HG02798 (cell line): Measurements from ENCODE around the gene CENPA.
A peak's percentile ranks its signal among the peaks of the same experiment; 100 is the strongest.
"Not testable (repeated sequence)": the region's sequence is repeated elsewhere in the genome, so short reads cannot be mapped to it uniquely, and the experiment has no call there.

ENCODE experiments used
- ATAC-seq: cut with Tn5 transposase; IDR thresholded peaks from one replicate; pipeline ENCODE4 v1.9.1; 2021; ENCODE audit warnings: mild to moderate bottlenecking; ENCODE audit not compliant: unreplicated experiment, poor library complexity

Gene CENPA

DNA sequence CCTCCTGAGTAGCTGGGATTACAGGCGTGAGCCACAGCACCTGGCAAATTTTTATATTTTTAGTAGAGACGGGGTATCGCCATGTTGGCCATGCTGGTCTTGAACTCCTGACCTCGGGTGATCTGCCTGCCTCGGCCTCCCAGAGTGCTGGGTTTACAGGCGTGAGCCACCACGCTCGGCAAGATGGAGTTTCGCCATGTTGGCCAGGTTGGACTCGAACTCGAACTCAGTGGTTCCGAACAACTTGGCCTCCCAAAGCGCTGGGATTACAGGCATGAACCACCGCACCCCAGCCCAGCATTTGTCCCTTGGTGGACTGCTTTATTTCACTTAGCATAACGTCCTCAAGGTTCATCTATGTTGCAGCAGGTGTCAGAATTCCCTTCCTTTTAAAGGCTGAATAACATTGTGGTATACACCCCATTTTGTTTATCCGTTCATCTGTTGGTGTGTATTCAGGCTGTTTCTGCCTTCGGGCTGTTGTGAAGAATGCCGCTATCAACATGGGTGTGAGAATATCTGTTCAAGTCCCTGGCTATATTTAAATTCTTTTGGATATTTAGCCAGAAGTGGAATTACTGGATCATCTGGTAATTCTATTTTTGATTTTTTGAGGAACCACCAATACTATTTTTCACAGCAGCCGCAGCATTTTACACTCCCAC, 1.2 kb upstream of the CENPA start:
- no peak for ATAC-seq

GRCh38 chr2:26786207-26787028, 562 bp downstream of the CENPA start:
- ATAC-seq = peak; percentile 8

DNA sequence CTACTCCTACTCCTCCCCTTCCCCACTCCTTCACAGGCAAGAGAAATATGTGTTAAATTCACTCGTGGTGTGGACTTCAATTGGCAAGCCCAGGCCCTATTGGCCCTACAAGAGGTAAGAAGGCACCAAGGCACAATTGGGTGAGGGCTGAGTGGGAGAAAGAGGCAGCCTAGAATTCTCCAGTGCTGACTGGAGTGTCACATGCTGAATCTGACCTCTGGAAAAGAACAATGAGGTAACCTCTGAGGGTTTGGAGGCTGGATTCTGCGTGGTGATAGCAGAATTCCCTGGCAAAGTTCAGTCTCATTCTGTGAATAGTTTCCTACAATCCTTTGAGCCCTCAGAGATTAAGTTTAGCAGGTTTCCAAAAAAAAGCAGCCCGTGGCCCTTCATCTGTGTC, 6.9 kb downstream of the CENPA start:
- no peak for ATAC-seq

DNA sequence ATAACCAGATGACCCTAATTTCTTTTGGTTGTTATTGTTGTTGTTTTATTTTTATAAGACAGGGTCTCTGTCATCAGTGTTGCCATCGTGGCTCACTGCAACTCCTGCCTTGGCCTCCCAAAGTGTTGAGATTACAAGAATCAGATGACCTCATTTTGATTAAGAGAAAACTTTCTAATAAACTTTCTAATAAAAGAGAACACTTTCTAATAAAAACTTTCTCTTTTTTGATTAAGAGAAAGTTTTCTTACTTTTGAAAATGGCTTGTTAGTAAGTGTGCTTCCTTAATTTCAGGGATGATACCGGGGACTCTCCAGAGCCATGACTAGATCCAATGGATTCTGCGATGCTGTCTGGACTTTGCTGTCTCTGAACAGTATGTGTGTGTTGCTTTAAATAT, 7.7 kb downstream of the CENPA start:
- no peak for ATAC-seq

DNA sequence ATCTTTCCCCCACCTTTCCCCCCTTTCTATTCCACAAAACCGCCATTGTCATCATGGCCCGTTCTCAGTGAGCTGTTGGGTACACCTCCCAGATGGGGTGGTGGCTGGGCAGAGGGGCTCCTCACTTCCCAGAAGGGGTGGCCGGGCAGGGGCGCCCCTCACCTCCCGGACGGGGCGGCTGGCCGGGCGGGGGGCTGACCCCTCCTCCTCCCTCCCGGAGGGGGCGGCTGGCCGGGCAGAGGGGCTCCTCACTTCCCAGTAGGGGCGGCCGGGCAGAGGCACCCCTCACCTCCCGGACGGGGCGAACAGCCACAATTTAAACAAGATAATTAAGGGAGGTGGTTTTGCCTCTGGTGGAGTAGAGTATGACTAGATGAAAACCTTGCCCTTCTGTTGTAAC, 9.3 kb downstream of the CENPA start:
- not testable (repeated sequence) for ATAC-seq

- ATAC-seq = no peak
Measured at GRCh38 chr2:26801328-26801727, 15.5 kb downstream of the CENPA start.

GRCh38 chr2:26801796-26802195, 15.9 kb downstream of the CENPA start:
- ATAC-seq = no peak

GRCh38 chr2:26805241-26805676, 19.4 kb downstream of the CENPA start:
- no peak for ATAC-seq

GRCh38 chr2:26807788-26808460, 22.1 kb downstream of the CENPA start:
- no peak for ATAC-seq

DNA sequence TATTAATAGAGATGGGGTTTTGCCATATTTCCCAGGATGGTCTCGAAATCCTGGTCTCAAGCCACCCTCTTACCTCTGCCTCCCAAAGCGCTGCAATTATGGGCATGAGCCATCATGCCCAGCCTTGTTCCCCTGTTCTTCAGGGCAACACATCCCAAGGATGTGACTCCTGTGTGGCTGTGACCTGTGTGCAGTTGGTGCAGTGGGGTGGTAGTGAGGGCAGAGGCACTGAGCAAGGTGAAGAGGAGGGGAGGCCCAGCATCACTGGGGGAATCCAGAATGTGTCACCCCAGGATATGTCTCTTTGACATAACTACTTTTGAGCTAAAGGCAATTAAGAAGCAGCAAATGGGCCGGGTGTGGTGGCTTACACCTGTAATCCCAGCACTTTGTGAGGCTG, 23.4 kb downstream of the CENPA start:
- ATAC-seq = no peak

DNA sequence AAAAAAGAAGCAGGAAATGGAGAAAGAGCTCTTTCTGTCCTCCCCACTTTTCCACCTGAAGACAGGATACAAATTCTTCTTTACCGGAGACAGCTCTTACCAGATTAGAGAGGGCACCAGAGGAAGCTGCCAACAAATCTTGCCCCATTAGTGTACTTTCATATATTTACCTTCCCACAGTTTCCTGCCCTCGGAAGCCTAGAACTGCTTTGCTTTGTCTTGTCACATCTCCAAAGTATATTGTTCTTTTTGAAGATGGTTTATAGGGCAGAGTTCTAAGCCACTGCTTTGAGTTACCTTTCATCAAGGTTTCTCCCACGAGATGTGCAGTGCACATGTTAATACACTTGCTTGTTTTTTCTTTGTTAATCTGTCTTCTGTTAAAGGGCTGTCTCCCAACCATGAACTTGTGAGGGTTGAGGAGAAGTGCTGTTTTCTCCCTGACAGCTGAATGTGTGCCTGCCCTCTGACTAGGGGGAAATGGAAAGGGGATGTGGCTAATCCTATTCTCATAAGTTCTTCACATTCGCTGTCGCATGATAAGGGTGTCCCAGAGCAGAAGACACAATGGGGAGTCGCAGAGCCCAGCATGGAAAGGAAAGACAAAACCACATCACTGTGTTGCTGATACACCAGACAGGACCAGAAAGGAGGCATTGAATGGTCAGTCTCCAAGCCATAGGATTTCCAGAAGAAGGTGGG, 24.2 kb downstream of the CENPA start:
- no peak for ATAC-seq

DNA sequence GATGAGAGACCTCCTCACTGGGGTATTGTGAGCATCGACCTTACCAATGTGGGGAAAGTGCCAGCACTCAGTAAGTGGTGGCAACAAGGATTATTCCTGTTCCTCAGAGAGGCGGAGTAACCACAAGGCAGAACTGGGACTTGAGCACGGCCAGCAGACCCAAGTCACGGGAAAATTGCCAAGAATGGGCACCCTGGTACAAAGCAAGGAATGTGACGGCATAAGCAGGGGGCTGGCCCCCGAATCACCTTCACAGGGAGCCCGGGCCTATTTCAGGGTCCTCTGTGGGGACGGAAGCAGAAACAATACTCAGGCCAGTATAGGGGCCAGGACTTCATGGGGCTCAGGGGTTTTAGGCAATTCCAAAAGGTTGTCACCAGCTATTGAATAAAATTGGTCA, 25.4 kb downstream of the CENPA start:
- ATAC-seq = no peak

GRCh38 chr2:26811791-26812694, 26.2 kb downstream of the CENPA start:
- no peak for ATAC-seq

DNA sequence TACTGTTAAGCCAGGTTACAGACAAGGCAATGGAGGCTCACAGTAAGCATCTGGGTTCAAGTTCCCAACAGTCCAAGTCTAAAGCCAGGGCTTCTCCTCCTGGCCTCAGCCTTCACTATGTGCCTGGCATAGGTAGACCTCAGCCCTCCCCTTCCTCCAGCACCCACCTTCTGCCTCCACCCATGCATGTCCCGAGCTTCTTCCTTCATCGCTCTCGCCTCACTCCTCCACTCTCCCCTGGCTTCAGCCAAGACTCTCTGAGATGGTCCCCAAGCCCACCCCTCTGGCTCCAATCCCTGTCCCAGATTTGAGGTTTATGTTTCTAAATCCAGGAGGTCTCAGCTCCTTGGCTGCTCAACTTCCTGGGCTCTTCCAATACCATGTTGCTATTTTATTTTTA, 26.9 kb downstream of the CENPA start:
- no peak for ATAC-seq

GRCh38 chr2:26814072-26814765, 28.4 kb downstream of the CENPA start:
- not testable (repeated sequence) for ATAC-seq

DNA sequence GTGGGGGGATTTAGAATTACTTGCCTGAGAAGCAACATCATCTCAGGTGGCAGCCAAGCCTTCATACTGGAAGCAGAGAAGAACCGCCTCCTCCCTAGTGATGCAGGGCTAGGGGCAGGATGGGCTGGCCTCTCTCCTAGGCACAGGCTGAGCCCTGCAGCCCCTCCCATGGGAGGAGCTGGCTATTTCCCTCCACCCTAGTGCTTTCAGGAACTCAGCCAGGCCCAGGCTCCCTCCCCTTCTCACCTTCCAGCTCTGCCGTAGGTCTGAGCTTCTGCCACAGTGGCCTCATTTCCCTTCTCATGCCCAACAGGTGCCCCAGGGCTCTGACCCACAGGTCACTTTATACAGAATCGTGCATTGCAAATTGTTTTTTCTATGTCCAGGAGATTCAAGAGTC, 31.0 kb downstream of the CENPA start:
- no peak for ATAC-seq

GRCh38 chr2:26818255-26818654, 32.4 kb downstream of the CENPA start:
- ATAC-seq = no peak

GRCh38 chr2:26818972-26819371, 33.1 kb downstream of the CENPA start:
- no peak for ATAC-seq

GRCh38 chr2:26820932-26821331, 35.1 kb downstream of the CENPA start:
- ATAC-seq = no peak
